Vagina (tissue), 2 donors: ENCODE results near the gene ARHGEF17. TPM values are rescaled to one million over a fixed set of nuclear protein-coding genes. Genes with fewer than 3 reads are reported as not detected.
A peak's percentile ranks its signal among the peaks of the same experiment; 100 is the strongest.

Experiments
- DNase-seq, 2 donors: peaks; one replicate each; pipeline ENCODE4 v3.0.0-alpha.2; 2017; ENCODE audit errors: extremely low spot score in 2 of 2
- H3K27ac ChIP-seq: fragments of 200-600 bp; sonication (generic); one replicate; pipeline ENCODE4 v1.5.1; 2019
- H3K27me3 ChIP-seq: fragments of 200-600 bp; sonication (generic); one replicate; pipeline ENCODE4 v1.5.1; 2019
- H3K36me3 ChIP-seq, 2 donors: fragments of 200-600 bp; sonication (generic); one replicate each; pipeline ENCODE4 v1.5.1; 2017 to 2019
- H3K4me1 ChIP-seq: fragments of 200-600 bp; sonication (generic); one replicate; pipeline ENCODE4 v1.5.1; 2019
- H3K4me3 ChIP-seq, 2 donors: fragments of 200-600 bp; sonication (generic); 1 replicate in 1 of 2; 2 replicates in 1 of 2; pipeline ENCODE4 v1.5.1; 2016 to 2019
- H3K9me3 ChIP-seq: fragments of 200-600 bp; sonication (generic); one replicate; pipeline ENCODE4 v1.5.1; 2019
- CTCF ChIP-seq, 3 experiments: fragments of 450-650 bp in 2 of 3; fragments of 200-600 bp in 1 of 3; sonication (generic) in 1 of 3; IDR thresholded peaks; one replicate each; pipeline ENCODE4 v1.5.1; 2017 to 2019; ENCODE audit warnings: antibody characterized with exemption in 3 of 3, mild to moderate bottlenecking in 2 of 3, moderate library complexity in 2 of 3
- POLR2A ChIP-seq, 2 donors: fragments of 450-650 bp; IDR thresholded peaks; one replicate each; pipeline ENCODE4 v1.6.1; 2017; ENCODE audit warnings: antibody characterized with exemption in 2 of 2, mild to moderate bottlenecking in 2 of 2, moderate library complexity in 2 of 2
- POLR2AphosphoS5 ChIP-seq, 2 donors: sonication (generic); formaldehyde crosslinking; IDR thresholded peaks; one replicate each; pipeline ENCODE4 v1.9.0; 2017; ENCODE audit warnings: antibody characterized with exemption in 2 of 2, mild to moderate bottlenecking in 2 of 2, low read depth in 1 of 2; ENCODE audit not compliant: insufficient read depth in 1 of 2
- intact Hi-C: fragments of 100-400 bp; cut with DNase I; formaldehyde crosslinking; loops from one replicate; pipeline ENCODE4 v1.15.1; 2023
- total RNA-seq: library from RNA; depleted of rRNA; stranded (reverse); fragments of >200 nt; gene quantifications from one replicate; pipeline ENCODE4 v1.2.3, GENCODE V29; 2016

ARHGEF17 gene
- total RNA-seq, 1 donor from 2014 or later = 32.9 TPM

- Histone ChIP-seq H3K4me1 (peaks cover 89% of the 10 kb centered on the region), H3K9me3 (no peaks in the 10 kb centered on the region), H3K27ac (peak overlapping the region; percentile 90), H3K36me3 (no peaks in the 10 kb centered on the region), H3K27me3 (no peaks in the 10 kb centered on the region), H3K4me3 (no peak overlapping the region)
- no peak for TF ChIP-seq POLR2A (IDR thresholded peaks at IDR 0.05)
- no peak for TF ChIP-seq CTCF (IDR thresholded peaks at IDR 0.05)
- no peak for TF ChIP-seq POLR2AphosphoS5 (IDR thresholded peaks at IDR 0.05; ENCODE audit: insufficient read depth in 1 of 2, low read depth in 1 of 2)
- intact Hi-C loops = no loop called here
- DNase-seq = no peak
Observed at GRCh38 chr11:73324665-73325035, 16.6 kb downstream of the ARHGEF17 start.

- no peaks in the 10 kb centered on the region for H3K9me3 ChIP-seq
- peak overlapping the region; percentile 90 for H3K27ac ChIP-seq
- H3K27me3 ChIP-seq = no peaks in the 10 kb centered on the region
- H3K36me3 ChIP-seq = no peaks in the 10 kb centered on the region
- H3K4me1 ChIP-seq = peaks cover 89% of the 10 kb centered on the region
- intact Hi-C loops = no loop called here
- no peak overlapping the region for H3K4me3 ChIP-seq
- TF ChIP-seq POLR2AphosphoS5 (IDR thresholded peaks at IDR 0.05; ENCODE audit: insufficient read depth in 1 of 2, low read depth in 1 of 2) (peak in 1 of 2 donors; percentile 64), POLR2A (IDR thresholded peaks at IDR 0.05) (no peak), CTCF (IDR thresholded peaks at IDR 0.05) (no peak)
- no peak for DNase-seq
Observed at GRCh38 chr11:73325036-73325981, 17.2 kb downstream of the ARHGEF17 start.

GRCh38 chr11:73326929-73327811 is 19.1 kb downstream of the ARHGEF17 start:
- no peaks in the 10 kb centered on the region for H3K36me3 ChIP-seq
- no peak for DNase-seq
- H3K27ac ChIP-seq = peak overlapping the region; percentile 90
- H3K27me3 ChIP-seq = no peaks in the 10 kb centered on the region
- intact Hi-C loops = no loop called here
- H3K9me3 ChIP-seq = no peaks in the 10 kb centered on the region
- no peak overlapping the region for H3K4me3 ChIP-seq
- H3K4me1 ChIP-seq = peaks cover 90% of the 10 kb centered on the region
- TF ChIP-seq POLR2A (IDR thresholded peaks at IDR 0.05) (no peak), CTCF (IDR thresholded peaks at IDR 0.05) (no peak), POLR2AphosphoS5 (IDR thresholded peaks at IDR 0.05; ENCODE audit: insufficient read depth in 1 of 2, low read depth in 1 of 2) (no peak)

GRCh38 chr11:73327812-73328364 is 19.8 kb downstream of the ARHGEF17 start:
- TF ChIP-seq CTCF (IDR thresholded peaks at IDR 0.05) (no peak), POLR2A (IDR thresholded peaks at IDR 0.05) (no peak), POLR2AphosphoS5 (IDR thresholded peaks at IDR 0.05; ENCODE audit: insufficient read depth in 1 of 2, low read depth in 1 of 2) (no peak)
- Histone ChIP-seq H3K27me3 (no peaks in the 10 kb centered on the region), H3K27ac (peak overlapping the region; percentile 43), H3K4me3 (no peak overlapping the region), H3K9me3 (no peaks in the 10 kb centered on the region), H3K36me3 (no peaks in the 10 kb centered on the region), H3K4me1 (peaks cover 90% of the 10 kb centered on the region)
- intact Hi-C loops = no loop called here
- no peak for DNase-seq
